HepG2 (cell line): ENCODE results near the gene UGT1A7. TPM values are rescaled to one million over a fixed set of nuclear protein-coding genes. Genes with fewer than 3 reads are reported as not detected.

Experiments
- ATAC-seq: fragments of 200-7000 bp; cut with Tn5 transposase; 3 replicates; pipeline ENCODE4 v1.9.1; 2020; ENCODE audit warnings: mild to moderate bottlenecking, moderate library complexity
- BruUV-seq: library from RNA; stranded (reverse); fragments of 400-500 nt; replicated peaks from 2 replicates; lab custom pipeline; 2021; lab: Mats Ljungman, UMichigan
- CTCF ChIA-PET: fragments of 300-600 bp; formaldehyde crosslinking; extraction: SDS; loops from one replicate; lab custom pipeline; 2021; ENCODE audit warnings: low total read pairs, inconsistent platforms, low intra/inter-chr PET ratio; lab: Yijun Ruan, JAX
- POLR2A ChIA-PET: fragments of 350-600 bp; sonication (Branson Sonifier 250); formaldehyde crosslinking; loops from one replicate; lab custom pipeline; 2020; ENCODE audit warnings: antibody characterized with exemption, inconsistent platforms; lab: Yijun Ruan, JAX
- DNase-seq: peaks from one replicate; pipeline ENCODE4 v3.0.0-alpha.2; 2015; ENCODE audit warnings: low spot score
- FAIRE-seq: peaks from 3 replicates; lab custom pipeline; 2011; peaks lifted over from hg19 to GRCh38; lab: Jason Lieb, UNC
- H2AFZ ChIP-seq: one replicate; pipeline ENCODE4 v1.6.1; 2011; ENCODE audit warnings: low read length, inconsistent platforms
- H3K27ac ChIP-seq: fragments of 300-600 bp; 3 replicates; pipeline ENCODE4 v1.8.0; 2011; ENCODE audit warnings: mixed run types, mild to moderate bottlenecking, mixed read lengths, low read length, inconsistent platforms; ENCODE audit not compliant: insufficient read depth; ENCODE audit errors: extremely low read length
- H3K27me3 ChIP-seq, 2 experiments: fragments of 200-600 bp in 1 of 2; 2 replicates in 1 of 2; 3 replicates in 1 of 2; pipeline versions ENCODE4 v1.6.0 to v1.8.0; 2011; ENCODE audit warnings: low read length in 2 of 2, mild to moderate bottlenecking in 2 of 2, moderate library complexity in 2 of 2, inconsistent platforms in 1 of 2; ENCODE audit not compliant: insufficient read depth in 2 of 2, control insufficient read depth in 1 of 2
- H3K36me3 ChIP-seq, 2 experiments: fragments of 200-600 bp in 1 of 2; replicated peaks in 1 of 2; 2 replicates in 1 of 2; 3 replicates in 1 of 2; pipeline versions ENCODE4 v1.5.1 to v1.8.0; 2011; ENCODE audit warnings: low read length in 2 of 2, inconsistent platforms in 1 of 2; ENCODE audit not compliant: insufficient read depth in 2 of 2, control insufficient read depth in 1 of 2
- H3K4me1 ChIP-seq: 2 replicates; pipeline ENCODE4 v1.5.1; 2012; ENCODE audit warnings: low read length, inconsistent platforms; ENCODE audit not compliant: insufficient read depth
- H3K4me2 ChIP-seq: 2 replicates; pipeline ENCODE4 v1.6.0; 2011; ENCODE audit warnings: low read depth, low read length, inconsistent platforms
- H3K4me3 ChIP-seq, 3 experiments: fragments of 200-600 bp in 1 of 3; sonication (generic), shearing (Covaris generic) in 1 of 3; replicated peaks in 1 of 3; 2 replicates each; pipeline ENCODE4 v1.5.1; 2011 to 2016; ENCODE audit warnings: low read length in 3 of 3, inconsistent platforms in 2 of 3, low read depth in 2 of 3, mild to moderate bottlenecking in 2 of 3, control low read depth in 1 of 3, mixed read lengths in 1 of 3; ENCODE audit not compliant: insufficient read depth in 1 of 3
- H3K79me2 ChIP-seq: one replicate; pipeline ENCODE4 v1.6.1; 2011; ENCODE audit warnings: low read length, inconsistent platforms; ENCODE audit not compliant: insufficient read depth
- H3K9ac ChIP-seq: 2 replicates; pipeline ENCODE4 v1.6.0; 2011; ENCODE audit warnings: mild to moderate bottlenecking, low read depth, low read length, inconsistent platforms; ENCODE audit not compliant: insufficient read depth
- H3K9me3 ChIP-seq: 2 replicates; pipeline ENCODE4 v1.5.1; 2012; ENCODE audit warnings: mild to moderate bottlenecking, low read length
- H4K20me1 ChIP-seq: 2 replicates; pipeline ENCODE4 v1.6.0; 2011; ENCODE audit warnings: inconsistent platforms, mild to moderate bottlenecking, low read length, moderate library complexity; ENCODE audit not compliant: insufficient read depth
- FOSL2 ChIP-seq: sonication (generic); formaldehyde crosslinking; IDR thresholded peaks from 2 replicates; pipeline ENCODE4 v1.4.0; 2020; ENCODE audit warnings: missing genetic modification reagents
- GABPB1 ChIP-seq: IDR thresholded peaks from 2 replicates; pipeline ENCODE4 v1.6.1; 2016; ENCODE audit warnings: mild to moderate bottlenecking, missing genetic modification reagents, moderate library complexity, missing compliant biosample characterization
- HDAC1 ChIP-seq: sonication (generic); formaldehyde crosslinking; IDR thresholded peaks from 2 replicates; pipeline ENCODE4 v1.5.1; 2020; ENCODE audit warnings: mild to moderate bottlenecking, missing genetic modification reagents
- KMT2B ChIP-seq: IDR thresholded peaks from 2 replicates; pipeline ENCODE4 v1.6.1; 2016; ENCODE audit warnings: missing genetic modification reagents, missing compliant biosample characterization
- MEF2D ChIP-seq: sonication (generic); formaldehyde crosslinking; IDR thresholded peaks from 2 replicates; pipeline ENCODE4 v1.5.1; 2020; ENCODE audit warnings: mild to moderate bottlenecking, missing genetic modification reagents
- RBFOX2 ChIP-seq: fragments of 200-400 bp; formaldehyde crosslinking; IDR thresholded peaks from 2 replicates; pipeline ENCODE4 v1.6.1; 2017; ENCODE audit warnings: low read depth, mild to moderate bottlenecking, low read length
- SETDB1 ChIP-seq: sonication (generic); formaldehyde crosslinking; IDR thresholded peaks from 2 replicates; pipeline ENCODE4 v1.5.1; 2020; ENCODE audit warnings: missing genetic modification reagents, mild to moderate bottlenecking, borderline replicate concordance
- ZBTB1 ChIP-seq: sonication (generic); formaldehyde crosslinking; IDR thresholded peaks from 2 replicates; pipeline ENCODE4 v1.4.0; 2020; ENCODE audit warnings: missing genetic modification reagents, borderline replicate concordance
- ZBTB42 ChIP-seq: sonication (generic); formaldehyde crosslinking; IDR thresholded peaks from 2 replicates; pipeline ENCODE4 v1.5.0; 2020; ENCODE audit warnings: mild to moderate bottlenecking, missing genetic modification reagents
- ZNF235 ChIP-seq: sonication (generic); formaldehyde crosslinking; IDR thresholded peaks from 2 replicates; pipeline ENCODE4 v1.8.1; 2023; ENCODE audit warnings: mild to moderate bottlenecking, missing genetic modification reagents, borderline replicate concordance
- ZNF260 ChIP-seq: sonication (generic); formaldehyde crosslinking; IDR thresholded peaks from 2 replicates; pipeline ENCODE4 v1.4.0; 2020; ENCODE audit warnings: missing genetic modification reagents, low read depth, mild to moderate bottlenecking, borderline replicate concordance
- ZNF292 ChIP-seq: sonication (generic); formaldehyde crosslinking; IDR thresholded peaks from 2 replicates; pipeline ENCODE4 v1.8.1; 2022; ENCODE audit warnings: mild to moderate bottlenecking, low read depth, missing genetic modification reagents, borderline replicate concordance
- ZNF333 ChIP-seq: sonication (generic); formaldehyde crosslinking; IDR thresholded peaks from 2 replicates; pipeline ENCODE4 v1.4.0; 2020; ENCODE audit warnings: mild to moderate bottlenecking, missing genetic modification reagents, borderline replicate concordance
- ZNF549 ChIP-seq: sonication (generic); formaldehyde crosslinking; IDR thresholded peaks from 2 replicates; pipeline ENCODE4 v1.5.0; 2020; ENCODE audit warnings: missing genetic modification reagents
- ZNF713 ChIP-seq: sonication (generic); formaldehyde crosslinking; IDR thresholded peaks from 2 replicates; pipeline ENCODE4 v1.4.0; 2020; ENCODE audit warnings: mild to moderate bottlenecking, missing genetic modification reagents
- WGBS: methylation state at CpG from one replicate; pipeline ENCODE4 v1.1.6; 2017; ENCODE audit warnings: low lambda C conversion rate; 5-methylcytosine and 5-hydroxymethylcytosine counted together
- in situ Hi-C: cut with HindIII; loops from 2 replicates; pipeline ENCODE4 v1.10.0; 2017; ENCODE audit warnings: low pct_unique_long_range_greater_than_20kb; ENCODE audit not compliant: extremely low pct_ligation_motif_present
- intact Hi-C: fragments of 100-400 bp; cut with micrococcal nuclease; formaldehyde crosslinking; loops from one replicate; pipeline ENCODE4 v1.10.0; 2022; ENCODE audit not compliant: unreplicated experiment
- polyA plus RNA-seq, 8 experiments: library from polyadenylated mRNA; depleted of rRNA in 3 of 8; stranded (reverse) in 7 of 8; unstranded in 1 of 8; fragments of >200 nt; fragmentation: Illumina TruSeq in 4 of 8; extraction: Trizol in 4 of 8; gene quantifications; 2 replicates each; pipeline versions ENCODE4 v1.2.1 to v1.2.3, GENCODE V29; 2011 to 2016; ENCODE audit warnings: low read depth in 4 of 8, missing spikeins in 1 of 8, mixed read lengths in 1 of 8; ENCODE audit not compliant: insufficient read depth in 1 of 8
- total RNA-seq, 5 experiments: library from RNA; depleted of rRNA; stranded (reverse); fragments of >200 nt; fragmentation: Illumina TruSeq; extraction: Trizol; gene quantifications; 2 replicates each; pipeline ENCODE4 v1.2.3, GENCODE V29; 2016; ENCODE audit warnings: low read depth in 1 of 5
- TF ChIP-seq, protein P1 (sequence below): sonication (generic); formaldehyde crosslinking; IDR thresholded peaks from 2 replicates; pipeline ENCODE4 v1.8.1; 2022; ENCODE audit warnings: low read depth, mild to moderate bottlenecking, missing genetic modification reagents
- TF ChIP-seq, protein P2 (sequence below): sonication (generic); formaldehyde crosslinking; IDR thresholded peaks from 2 replicates; pipeline ENCODE4 v1.5.0; 2020; ENCODE audit warnings: missing genetic modification reagents, mild to moderate bottlenecking, borderline replicate concordance

Gene UGT1A7
- total and polyA plus RNA-seq, 2 of the 13 experiments (the other 11 are each of a cell fraction or from before 2014, with no cell fraction given): not detected

DNA sequence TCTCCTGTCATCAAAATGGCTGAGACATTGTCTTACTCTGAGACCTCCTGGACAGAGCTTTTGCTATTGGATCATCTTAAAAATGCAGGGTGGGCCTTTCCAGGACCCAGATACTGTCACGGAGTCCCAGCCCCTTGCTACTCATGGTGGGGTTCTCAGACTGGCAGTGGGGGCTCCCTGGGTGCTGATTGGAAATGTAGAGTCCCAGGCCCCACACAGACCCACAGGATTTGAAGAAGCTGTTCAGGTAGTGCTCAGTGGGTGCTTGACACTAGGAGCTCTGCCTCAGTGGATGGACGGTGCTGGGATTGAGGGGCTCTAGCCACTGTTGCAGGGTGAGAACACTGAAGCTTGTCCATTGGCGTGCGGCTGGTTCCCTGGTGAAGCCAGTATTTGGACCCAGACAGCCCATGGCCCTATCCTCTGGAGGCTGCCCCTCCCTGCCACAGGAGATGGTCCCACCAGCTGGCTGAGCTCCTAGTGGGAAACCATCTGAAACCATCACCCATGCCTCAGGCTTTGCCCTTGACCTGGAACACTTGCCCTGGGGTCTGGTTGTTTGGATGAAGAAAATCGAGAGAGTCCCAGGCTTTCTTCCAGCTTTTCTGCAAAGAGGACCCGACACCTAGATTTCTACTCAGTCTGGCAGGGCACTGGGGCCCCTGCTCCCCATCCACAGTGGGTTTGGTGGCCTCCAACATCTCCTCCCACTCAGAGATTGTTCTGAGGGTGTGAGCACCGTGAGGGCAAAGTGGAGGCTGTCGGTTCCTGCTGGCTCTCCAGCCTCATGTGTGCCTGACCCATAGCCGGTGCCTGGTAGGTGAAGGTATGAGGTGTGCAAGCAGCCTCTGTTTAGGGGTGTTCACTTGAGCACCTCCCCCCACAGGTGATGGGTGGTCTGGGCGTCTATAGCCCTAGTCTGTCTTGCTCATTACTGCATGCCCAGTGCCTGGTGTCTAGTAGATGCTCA, 126.5 kb downstream of the UGT1A7 start:
- no peak overlapping the region for H2AFZ ChIP-seq
- H3K9ac ChIP-seq: no peak overlapping the region
- FAIRE-seq (no peak), DNase-seq (no peak), ATAC-seq (no peak)
- no peak overlapping the region for H3K4me2 ChIP-seq
- POLR2A ChIA-PET: no interaction called here
- no peak overlapping the region for H3K27ac ChIP-seq
- in situ Hi-C loops (no loop called here), intact Hi-C loops (no loop called here)
- H3K27me3 ChIP-seq: peaks cover 0 to 43% of the 10 kb centered on the region in 2 experiments; a peak in 3 of 5 replicates
- no peaks in the 10 kb centered on the region for H3K9me3 ChIP-seq
- no peak overlapping the region for H3K4me3 ChIP-seq
- no peaks in the 10 kb centered on the region for H4K20me1 ChIP-seq
- TF ChIP-seq MEF2D (CRISPR knock-in tag) (no peak), SETDB1 (CRISPR knock-in tag) (no peak), ZNF549 (no peak), FOSL2 (no peak), ZBTB42 (CRISPR knock-in tag) (no peak), ZNF260 (no peak), GABPB1 (CRISPR knock-in tag) (no peak), ZNF235 (CRISPR knock-in tag) (no peak), RBFOX2 (no peak), KMT2B (CRISPR knock-in tag) (no peak), HDAC1 (CRISPR knock-in tag) (no peak), ZNF713 (CRISPR knock-in tag) (no peak), ZNF292 (CRISPR knock-in tag) (no peak), ZBTB1 (CRISPR knock-in tag) (no peak), ZNF333 (CRISPR knock-in tag) (no peak)
- TF ChIP-seq, protein P1, sequence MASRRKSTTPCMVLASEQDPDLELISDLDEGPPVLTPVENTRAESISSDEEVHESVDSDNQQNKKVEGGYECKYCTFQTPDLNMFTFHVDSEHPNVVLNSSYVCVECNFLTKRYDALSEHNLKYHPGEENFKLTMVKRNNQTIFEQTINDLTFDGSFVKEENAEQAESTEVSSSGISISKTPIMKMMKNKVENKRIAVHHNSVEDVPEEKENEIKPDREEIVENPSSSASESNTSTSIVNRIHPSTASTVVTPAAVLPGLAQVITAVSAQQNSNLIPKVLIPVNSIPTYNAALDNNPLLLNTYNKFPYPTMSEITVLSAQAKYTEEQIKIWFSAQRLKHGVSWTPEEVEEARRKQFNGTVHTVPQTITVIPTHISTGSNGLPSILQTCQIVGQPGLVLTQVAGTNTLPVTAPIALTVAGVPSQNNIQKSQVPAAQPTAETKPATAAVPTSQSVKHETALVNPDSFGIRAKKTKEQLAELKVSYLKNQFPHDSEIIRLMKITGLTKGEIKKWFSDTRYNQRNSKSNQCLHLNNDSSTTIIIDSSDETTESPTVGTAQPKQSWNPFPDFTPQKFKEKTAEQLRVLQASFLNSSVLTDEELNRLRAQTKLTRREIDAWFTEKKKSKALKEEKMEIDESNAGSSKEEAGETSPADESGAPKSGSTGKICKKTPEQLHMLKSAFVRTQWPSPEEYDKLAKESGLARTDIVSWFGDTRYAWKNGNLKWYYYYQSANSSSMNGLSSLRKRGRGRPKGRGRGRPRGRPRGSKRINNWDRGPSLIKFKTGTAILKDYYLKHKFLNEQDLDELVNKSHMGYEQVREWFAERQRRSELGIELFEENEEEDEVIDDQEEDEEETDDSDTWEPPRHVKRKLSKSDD (CRISPR knock-in tag): no peak
- TF ChIP-seq, protein P2, sequence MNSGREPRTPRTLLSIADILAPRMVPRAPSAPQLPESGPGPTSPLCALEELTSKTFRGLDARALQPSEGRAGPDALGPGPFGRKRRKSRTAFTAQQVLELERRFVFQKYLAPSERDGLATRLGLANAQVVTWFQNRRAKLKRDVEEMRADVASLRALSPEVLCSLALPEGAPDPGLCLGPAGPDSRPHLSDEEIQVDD (CRISPR knock-in tag): no peak
- no peaks in the 10 kb centered on the region for H3K36me3 ChIP-seq
- 50% methylated on average over 9 of the region's 10 CpGs for WGBS
- H3K4me1 ChIP-seq: no peaks in the 10 kb centered on the region
- CTCF ChIA-PET: no interaction called here
- BruUV-seq: no TSS peak
- no peaks in the 10 kb centered on the region for H3K79me2 ChIP-seq
